K562 (cell line): ENCODE data around the gene UBE2L3. TPM values are rescaled to one million over a fixed set of nuclear protein-coding genes. Genes with fewer than 3 reads are reported as not detected.

Experiments
- ATAC-seq: fragments of 200-7000 bp; cut with Tn5 transposase; 3 replicates; pipeline ENCODE4 v1.9.1; 2020; ENCODE audit warnings: moderate library complexity
- BruUV-seq: library from RNA; stranded (reverse); fragments of 400-500 nt; replicated peaks from 2 replicates; lab custom pipeline; 2021; lab: Mats Ljungman, UMichigan
- CTCF ChIA-PET: fragments of 300-600 bp; formaldehyde crosslinking; extraction: SDS; loops from one replicate; lab custom pipeline; 2021; ENCODE audit warnings: low intra/inter-chr PET ratio; lab: Yijun Ruan, JAX
- POLR2A ChIA-PET: fragments of 300-600, 350-650 bp; sonication (Branson Sonifier 250); formaldehyde crosslinking; extraction: SDS; loops from one replicate; lab custom pipeline; 2021; ENCODE audit warnings: antibody characterized with exemption, inconsistent platforms; lab: Yijun Ruan, JAX
- DNase-seq, 4 experiments: peaks; one replicate each; pipeline versions ENCODE4 v3.0.0 to v3.0.0-alpha.2; 2011 to 2018; ENCODE audit warnings: low spot score in 3 of 4, mixed read lengths in 3 of 4; ENCODE audit errors: extremely low read depth in 1 of 4
- FAIRE-seq: peaks from 2 replicates; lab custom pipeline; 2011; peaks lifted over from hg19 to GRCh38; lab: Jason Lieb, UNC
- H2AFZ ChIP-seq: 2 replicates; pipeline ENCODE4 v1.6.0; 2011; ENCODE audit warnings: low read depth, low read length, control low read depth, inconsistent platforms
- H3K27ac ChIP-seq: fragments of 200-600 bp; 3 replicates; pipeline ENCODE4 v1.8.0; 2011; ENCODE audit warnings: low read depth, mild to moderate bottlenecking, control low read depth, inconsistent platforms, low read length, moderate library complexity, mixed read lengths; ENCODE audit errors: extremely low read depth
- H3K27me3 ChIP-seq, 2 experiments: fragments of 300-600 bp in 1 of 2; 2 replicates in 1 of 2; 3 replicates in 1 of 2; pipeline versions ENCODE4 v1.6.0 to v1.8.0; 2011; ENCODE audit warnings: inconsistent platforms in 2 of 2, low read length in 2 of 2, mild to moderate bottlenecking in 1 of 2, mixed read lengths in 1 of 2, moderate library complexity in 1 of 2; ENCODE audit not compliant: control insufficient read depth in 2 of 2, insufficient read depth in 2 of 2
- H3K36me3 ChIP-seq: fragments of 300-600 bp; 3 replicates; pipeline ENCODE4 v1.8.0; 2011; ENCODE audit warnings: mild to moderate bottlenecking, low read length, inconsistent platforms; ENCODE audit not compliant: control insufficient read depth, insufficient read depth
- H3K4me1 ChIP-seq, 2 experiments: fragments of 200-600 bp in 1 of 2; replicated peaks in 1 of 2; 2 replicates in 1 of 2; 3 replicates in 1 of 2; pipeline versions ENCODE4 v1.5.1 to v1.8.0; 2011; ENCODE audit warnings: inconsistent platforms in 2 of 2, low read length in 2 of 2, mild to moderate bottlenecking in 1 of 2, mixed read lengths in 1 of 2, moderate library complexity in 1 of 2; ENCODE audit not compliant: control insufficient read depth in 2 of 2, insufficient read depth in 2 of 2
- H3K4me2 ChIP-seq: 2 replicates; pipeline ENCODE4 v1.6.1; 2011; ENCODE audit warnings: low read length, control low read depth, inconsistent platforms, mixed read lengths; ENCODE audit not compliant: insufficient read depth
- H3K4me3 ChIP-seq: fragments of 200-600 bp; sonication (generic), shearing (Covaris generic); 2 replicates; pipeline ENCODE4 v1.5.1; 2016; ENCODE audit warnings: control low read depth, inconsistent platforms
- H3K79me2 ChIP-seq: fragments of 200-600 bp; 3 replicates; pipeline ENCODE4 v1.8.0; 2011; ENCODE audit warnings: low read length, inconsistent platforms; ENCODE audit not compliant: control insufficient read depth, insufficient read depth
- H3K9ac ChIP-seq, 2 experiments: 2 replicates each; pipeline versions ENCODE4 v1.6.0 to v1.6.1; 2011; ENCODE audit warnings: low read depth in 2 of 2, low read length in 2 of 2, control low read depth in 1 of 2, inconsistent platforms in 1 of 2, mild to moderate bottlenecking in 1 of 2, mixed read lengths in 1 of 2; ENCODE audit not compliant: insufficient read depth in 1 of 2
- H3K9me1 ChIP-seq: one replicate; pipeline ENCODE4 v1.6.0; 2011; ENCODE audit warnings: inconsistent platforms, mild to moderate bottlenecking, low read length, moderate library complexity; ENCODE audit not compliant: control insufficient read depth, insufficient read depth
- H3K9me3 ChIP-seq: replicated peaks from 2 replicates; pipeline ENCODE4 v1.5.1; 2011; ENCODE audit warnings: low read depth, low read length, inconsistent platforms; ENCODE audit not compliant: control insufficient read depth, insufficient read depth
- H4K20me1 ChIP-seq: replicated peaks from 2 replicates; pipeline ENCODE4 v1.6.1; 2011; ENCODE audit warnings: low read length, inconsistent platforms, mixed read lengths; ENCODE audit not compliant: control insufficient read depth, insufficient read depth
- CHD1 ChIP-seq: fragments of 200-600 bp; sonication (generic); IDR thresholded peaks from one replicate; pipeline ENCODE4 v1.6.1; 2012; ENCODE audit warnings: mild to moderate bottlenecking, moderate library complexity, low read length, inconsistent platforms
- GABPA ChIP-seq: fragments of 200-800 bp; sonication (Bioruptor generic); conservative IDR thresholded peaks from 2 replicates; pipeline ENCODE4 v1.6.1; 2016; ENCODE audit warnings: low read depth, missing genetic modification characterization, missing compliant biosample characterization
- GABPB1 ChIP-seq: sonication (generic); formaldehyde crosslinking; IDR thresholded peaks from 2 replicates; pipeline ENCODE4 v1.8.0; 2022; ENCODE audit warnings: mild to moderate bottlenecking, missing genetic modification reagents
- PURB ChIP-seq: sonication (generic); formaldehyde crosslinking; IDR thresholded peaks from 2 replicates; pipeline ENCODE4 v1.9.0; 2021; ENCODE audit warnings: low read depth, mild to moderate bottlenecking, missing genetic modification reagents
- SETDB1 ChIP-seq: IDR thresholded peaks from one replicate; pipeline ENCODE4 v1.6.1; 2012; ENCODE audit warnings: low read length, control low read depth, inconsistent platforms
- ZMIZ1 ChIP-seq, 2 experiments: fragments of 150-350 bp in 1 of 2; IDR thresholded peaks; 2 replicates each; pipeline ENCODE4 v1.6.1; 2012 to 2016; ENCODE audit warnings: low read depth in 2 of 2, low read length in 2 of 2, mild to moderate bottlenecking in 1 of 2, moderate library complexity in 1 of 2
- ZNF121 ChIP-seq: sonication (generic); formaldehyde crosslinking; conservative IDR thresholded peaks from 2 replicates; pipeline ENCODE4 v1.8.0; 2022; ENCODE audit warnings: missing genetic modification reagents
- ZNF592 ChIP-seq: fragments of 450-650 bp; IDR thresholded peaks from 2 replicates; pipeline ENCODE4 v1.6.1; 2017; ENCODE audit warnings: antibody characterized with exemption, mild to moderate bottlenecking
- WGBS: fragments of 100-300 bp; shearing (Covaris generic); methylation state at CpG from one replicate; pipeline ENCODE4 v1.1.6; 2016; ENCODE audit warnings: low coverage, mixed read lengths; ENCODE audit not compliant: insufficient coverage; ENCODE audit errors: missing lambda C conversion rate; 5-methylcytosine and 5-hydroxymethylcytosine counted together
- in situ Hi-C: fragments of 300-500 bp; cut with MboI; formaldehyde crosslinking; loops from 4 replicates; pipeline ENCODE4 v1.15.0; 2018; ENCODE audit warnings: inconsistent platforms, mixed read lengths
- intact Hi-C: fragments of 100-400 bp; cut with micrococcal nuclease; formaldehyde crosslinking; loops from 2 replicates; pipeline ENCODE4 v1.14.2; 2022
- polyA plus RNA-seq, 8 experiments: library from polyadenylated mRNA; depleted of rRNA in 4 of 8; stranded (reverse) in 5 of 8; unstranded in 3 of 8; fragments of >200 nt; fragmentation: Nextera tagmentation in 2 of 8; fragmentation: Illumina TruSeq in 1 of 8; extraction: Ambion mirVana in 2 of 8; extraction: Trizol in 1 of 8; gene quantifications; 2 replicates each; pipeline versions ENCODE4 v1.2.1 to v1.2.3, GENCODE V29; 2011 to 2014; ENCODE audit warnings: inconsistent platforms in 1 of 8, missing spikeins in 1 of 8
- total RNA-seq, 7 experiments: library from RNA; depleted of rRNA in 6 of 7; stranded (reverse); fragments of >200 nt in 6 of 7; fragmentation: Illumina TruSeq in 2 of 7; extraction: Trizol in 2 of 7; gene quantifications; 2 replicates each; pipeline versions ENCODE4 v1.2.1 to v1.2.3, GENCODE V29; 2011 to 2021; ENCODE audit warnings: low replicate concordance in 1 of 7

UBE2L3 gene
- total and polyA plus RNA-seq, 9 of the 15 experiments (the other 6 are each of a cell fraction or from before 2014, with no cell fraction given): 215 to 625 (median 285) TPM

- TF ChIP-seq SETDB1: no peak
- no peak for TF ChIP-seq PURB (CRISPR knock-in tag)
- TF ChIP-seq ZNF121: no peak
- TF ChIP-seq, all 486 proteins: peak for 11
Observed at GRCh38 chr22:21571679-21572078, 4.2 kb downstream of the UBE2L3 start (continued).

GRCh38 chr22:21573293-21573734 is 5.8 kb downstream of the UBE2L3 start:
- H3K27ac ChIP-seq: peak overlapping the region; percentile 2; the same call in 2 of the 3 replicates
- 58% methylated on average over 6 of the region's 6 CpGs for WGBS
- ChIA-PET CTCF (no interaction called here), POLR2A (interaction anchor here (0.6 to 76.8 kb wide), 8 partner anchors 7 to 1617 kb away, joined by 3 to 4622 read pairs (median 4); partner anchors contain the start of genes CCDC116, PPIL2, SDF2L1 and UBE2L3)
- peak overlapping the region; percentile 31; the same call in 1 of the 2 replicates for H3K4me2 ChIP-seq
- H4K20me1 ChIP-seq: peaks cover 84% of the 10 kb centered on the region
- H3K27me3 ChIP-seq: no peaks in the 10 kb centered on the region
- DNase-seq: no peak
- peaks cover 45% of the 10 kb centered on the region for H3K9me1 ChIP-seq
- intact Hi-C loops: no loop called here
- BruUV-seq: no TSS peak
- peaks cover 68% of the 10 kb centered on the region for H3K36me3 ChIP-seq
- H3K9me3 ChIP-seq: no peaks in the 10 kb centered on the region
- in situ Hi-C loops: loop anchor here (5.0 to 10.0 kb wide), 2 partner anchors 36 to 59 kb away; no protein-coding TSS in a partner anchor
- no peak for FAIRE-seq
- no peak overlapping the region for H3K4me3 ChIP-seq
- peak overlapping the region in 1 of 2 experiments; percentile 65; a peak in 2 of 4 replicates for H3K9ac ChIP-seq
- no peak overlapping the region for H2AFZ ChIP-seq
- H3K4me1 ChIP-seq: peaks cover 54 to 58% of the 10 kb centered on the region in 2 experiments
- no peak for ATAC-seq
- H3K79me2 ChIP-seq: peaks cover 100% of the 10 kb centered on the region
- TF ChIP-seq GABPB1 (no peak), GABPA (tag) (no peak), ZMIZ1 (IDR thresholded peaks at IDR 0.05; ENCODE audit: low read depth in 2 of 2, low read length in 2 of 2) (peak in 1 of 2 experiments; percentile 8; a peak in 1 of 4 replicates), CHD1 (no peak), ZNF592 (no peak)
